ENCODE data around the gene SLC24A3.

Gene SLC24A3

GRCh38 chr20:19431316-19431700 is 218.9 kb downstream of the SLC24A3 start:
- DNase-seq = no peak

DNA sequence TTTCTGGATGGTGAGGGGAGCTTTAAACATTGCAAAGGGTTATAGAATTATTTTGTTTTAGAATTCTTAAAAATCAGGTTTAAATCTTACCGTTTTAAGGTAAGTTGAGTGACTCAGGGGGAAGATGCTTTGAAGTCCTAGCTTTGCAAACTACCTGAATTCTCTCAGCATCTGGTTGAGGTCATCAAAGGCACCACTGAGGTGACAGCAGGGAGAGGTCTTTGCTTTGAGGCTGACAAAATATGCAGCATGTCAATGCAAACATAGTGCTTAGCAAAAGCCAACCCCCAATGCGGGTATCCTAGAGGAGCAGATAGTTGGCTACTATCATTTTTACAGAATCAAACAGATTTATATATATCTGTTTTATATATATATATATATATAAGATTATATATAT is 219.5 kb downstream of the SLC24A3 start:
- no peak for DNase-seq

- no peak for DNase-seq
Measured at GRCh38 chr20:19433371-19434350, 221.2 kb downstream of the SLC24A3 start.

- DNase-seq = no peak
Measured at GRCh38 chr20:19435316-19435715, 222.9 kb downstream of the SLC24A3 start.

GRCh38 chr20:19435821-19436220 is 223.4 kb downstream of the SLC24A3 start:
- no peak for DNase-seq

- DNase-seq = no peak
Measured at GRCh38 chr20:19438488-19438887, 226.0 kb downstream of the SLC24A3 start.

DNA sequence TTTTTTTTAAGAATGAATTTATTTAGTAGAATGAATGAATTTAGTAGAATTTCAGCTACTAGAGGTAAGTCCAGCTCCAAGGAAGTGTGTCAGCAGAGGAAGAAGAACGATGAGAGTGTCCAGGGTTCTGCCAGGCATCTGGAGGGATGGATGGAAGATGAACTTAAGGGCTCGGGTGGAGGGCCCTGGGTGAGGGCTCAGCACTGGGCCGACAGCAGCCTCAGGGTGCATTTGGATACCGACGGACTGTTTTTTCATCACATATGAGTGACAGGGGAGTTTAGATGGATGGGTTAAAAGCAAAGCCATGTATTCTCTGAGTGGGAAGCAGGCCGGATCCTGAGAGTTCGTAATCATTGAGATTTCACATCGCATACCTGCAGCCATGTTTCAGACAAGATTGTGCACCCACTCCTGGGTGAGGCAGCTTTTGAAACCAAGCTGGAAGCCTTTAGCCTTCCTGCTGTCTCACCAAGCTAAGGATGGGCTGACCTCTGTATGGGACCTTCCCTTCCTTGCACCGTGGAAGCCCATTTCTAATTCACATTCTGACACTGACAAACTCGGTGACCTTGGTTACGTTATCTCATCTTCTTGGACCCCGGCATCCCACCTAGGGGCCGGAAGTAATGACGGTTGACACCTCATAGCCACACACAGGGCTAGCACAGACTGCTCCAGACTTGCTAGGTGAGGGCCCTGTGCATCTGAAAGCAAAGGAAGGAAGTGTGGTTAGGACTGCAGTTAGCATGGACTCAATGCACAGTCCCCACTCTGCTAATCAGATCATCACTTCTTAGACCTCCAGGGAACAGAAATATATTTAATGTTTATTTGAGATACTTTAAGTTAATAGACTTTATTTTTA is 228.5 kb downstream of the SLC24A3 start:
- DNase-seq = no peak

DNA sequence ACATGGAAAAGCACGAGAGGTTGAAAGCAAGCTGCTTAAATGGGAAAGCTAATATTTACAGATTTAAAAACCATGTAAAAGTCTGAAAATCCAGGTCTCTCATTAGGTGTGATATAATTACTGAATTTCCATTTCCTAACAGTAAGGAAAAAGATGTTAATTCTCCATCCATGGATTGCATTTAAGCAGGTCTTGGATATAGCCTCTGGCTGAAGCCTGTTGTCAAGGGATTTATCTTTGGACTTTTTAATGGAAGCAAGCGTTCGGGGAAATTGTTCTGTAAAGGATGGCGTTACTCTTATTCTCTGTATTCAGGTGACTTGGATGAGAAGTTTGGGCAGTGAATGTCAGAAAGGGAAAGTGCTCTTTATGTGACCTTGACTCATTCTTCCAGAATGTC is 233.8 kb downstream of the SLC24A3 start:
- no peak for DNase-seq

GRCh38 chr20:19448632-19449031 is 236.2 kb downstream of the SLC24A3 start:
- no peak for DNase-seq

GRCh38 chr20:19449051-19449450 is 236.6 kb downstream of the SLC24A3 start:
- no peak for DNase-seq

DNA sequence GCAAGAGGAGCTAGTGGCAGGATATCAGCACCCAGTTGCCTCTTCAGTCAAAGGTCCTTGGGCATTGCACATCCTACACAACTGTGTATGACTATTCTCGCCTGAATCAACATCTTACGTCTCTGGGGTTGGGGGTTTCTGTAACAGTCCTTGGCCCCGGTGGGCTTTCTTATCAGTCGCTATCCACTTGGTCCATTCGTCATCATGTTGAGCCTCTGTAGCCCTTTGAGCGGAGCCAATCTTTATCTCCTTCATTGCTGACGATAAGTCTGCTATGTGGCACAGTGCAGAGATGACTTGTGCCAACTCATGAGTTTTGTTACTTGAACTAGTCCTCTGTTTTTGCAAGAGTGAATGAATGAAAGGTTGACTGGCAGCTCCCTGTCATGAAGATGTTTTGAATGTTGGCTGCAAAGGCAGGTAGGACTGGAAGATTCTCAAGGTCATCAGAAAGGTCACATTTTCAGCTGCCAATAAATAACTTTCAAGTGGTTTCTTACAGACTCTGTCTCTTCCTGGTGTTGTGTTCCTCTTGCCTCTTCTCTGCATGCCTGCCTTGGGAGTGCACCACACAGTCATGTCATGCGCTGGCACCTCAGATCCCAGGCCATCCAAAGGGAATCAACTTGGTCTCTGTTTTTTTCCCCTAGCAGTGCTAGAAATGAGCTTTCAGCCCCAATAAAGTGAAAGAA is 238.9 kb downstream of the SLC24A3 start:
- no peak for DNase-seq

DNA sequence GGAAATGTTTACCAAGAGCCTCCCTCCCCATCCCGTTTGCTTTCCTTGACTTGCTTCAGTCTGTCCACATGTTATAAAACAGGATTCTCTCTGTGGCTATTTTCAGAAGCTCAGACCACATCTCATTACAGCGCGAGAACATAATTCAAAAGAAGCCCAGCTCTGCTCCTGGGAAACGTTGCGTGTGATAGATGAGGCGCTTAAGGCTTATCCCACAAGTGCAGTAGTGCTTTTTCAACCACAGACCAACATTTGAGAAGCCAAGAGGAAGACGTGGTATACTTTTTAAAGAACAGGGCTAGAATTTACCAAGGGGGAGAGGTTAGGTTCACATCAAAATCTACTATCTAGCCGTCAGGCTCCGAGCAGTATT is 239.5 kb downstream of the SLC24A3 start:
- no peak for DNase-seq

DNA sequence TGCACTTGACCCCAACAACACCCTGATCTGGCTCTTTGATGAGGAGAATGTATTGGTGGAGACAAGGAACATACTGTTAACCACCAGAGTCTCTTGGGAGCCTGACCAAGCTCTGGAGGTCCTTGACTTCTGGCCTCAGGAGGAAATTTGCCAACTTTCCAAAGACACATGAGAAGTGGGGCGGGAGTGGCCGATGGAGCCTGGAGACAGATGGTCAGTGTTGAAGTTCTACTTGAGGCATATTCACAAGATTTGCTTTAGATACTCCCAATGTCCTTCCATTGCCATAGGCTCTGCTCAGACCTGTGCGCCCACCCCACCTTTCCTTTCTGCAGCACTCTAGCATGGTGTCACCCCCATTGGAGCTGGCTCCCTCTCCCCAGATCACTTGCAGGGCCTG is 241.0 kb downstream of the SLC24A3 start:
- DNase-seq = no peak

- DNase-seq = no peak
Measured at GRCh38 chr20:19453862-19454261, 241.4 kb downstream of the SLC24A3 start.

DNA sequence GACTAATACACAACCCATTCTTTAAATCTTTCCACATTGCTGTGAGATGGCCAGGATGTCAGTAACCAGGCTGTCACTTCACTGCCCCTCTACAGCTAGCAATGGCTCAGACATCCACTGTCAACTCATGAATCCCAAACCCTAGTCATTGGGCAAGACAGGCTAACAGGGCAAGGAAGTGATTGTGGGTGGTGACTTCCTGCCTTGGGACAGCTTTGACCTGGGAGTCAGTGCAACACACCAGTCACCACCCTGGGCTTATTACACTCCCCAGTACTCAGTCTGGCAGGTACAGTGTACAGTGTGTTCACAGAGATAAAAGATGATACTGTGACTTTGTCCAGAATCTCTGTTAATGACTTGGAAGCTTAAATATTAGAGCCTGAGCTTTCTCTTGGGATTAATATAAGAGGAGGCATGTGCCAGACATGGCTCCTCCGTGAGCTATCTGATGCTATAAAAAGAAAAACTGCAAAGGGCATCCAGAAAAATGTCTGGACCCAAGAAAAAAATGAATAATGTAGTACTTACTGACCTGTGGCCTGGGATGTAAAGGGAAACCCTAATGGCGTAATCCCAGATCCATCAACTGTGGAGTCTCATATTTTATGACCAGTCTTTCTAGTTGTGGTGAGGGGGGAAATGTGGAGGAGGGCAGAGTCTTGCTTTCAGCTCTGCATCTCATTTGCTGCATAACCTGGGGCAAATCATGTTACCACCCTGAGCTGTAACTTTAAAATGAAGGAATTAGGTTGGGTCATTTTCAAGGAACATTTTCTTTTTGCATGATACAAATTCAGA is 244.4 kb downstream of the SLC24A3 start:
- no peak for DNase-seq

DNA sequence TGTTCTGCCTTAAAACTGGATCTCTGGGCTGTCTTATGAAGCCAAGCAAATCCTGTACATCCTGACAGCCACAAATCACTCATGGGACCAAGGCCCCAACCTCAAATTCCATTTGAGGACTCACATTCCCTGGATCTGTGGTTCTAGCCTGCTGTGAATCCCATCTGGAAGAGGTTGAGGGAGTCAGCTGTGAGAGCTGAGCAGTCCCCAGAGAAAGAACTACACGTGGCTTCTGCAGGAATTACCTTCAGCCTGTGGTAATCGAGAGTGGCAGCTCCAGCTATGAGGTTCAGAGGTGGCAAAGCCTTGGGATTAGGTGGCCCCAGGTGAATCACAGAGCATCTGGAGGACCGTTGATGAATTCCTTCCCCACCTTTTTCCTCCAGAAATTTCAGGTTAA is 245.2 kb downstream of the SLC24A3 start:
- no peak for DNase-seq

DNA sequence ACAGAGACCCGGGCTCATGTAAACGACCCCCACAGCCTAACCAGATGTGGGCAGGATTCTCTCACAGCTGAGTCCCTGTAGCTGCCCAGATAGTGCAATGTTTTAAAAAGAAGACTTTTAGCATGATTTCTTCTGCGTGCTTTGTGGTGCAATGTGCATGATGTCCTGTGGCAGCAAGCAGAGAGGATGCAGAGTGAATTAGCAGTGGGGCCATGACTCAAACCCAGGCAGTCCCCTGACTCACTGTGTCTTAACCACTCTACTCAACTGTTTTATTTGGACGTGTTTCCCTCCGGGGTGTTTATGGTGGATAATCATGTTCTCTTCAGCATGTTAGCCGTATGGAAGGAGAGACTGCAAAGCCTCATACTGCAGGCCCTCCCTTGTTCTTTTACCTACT is 247.9 kb downstream of the SLC24A3 start:
- DNase-seq = no peak

DNA sequence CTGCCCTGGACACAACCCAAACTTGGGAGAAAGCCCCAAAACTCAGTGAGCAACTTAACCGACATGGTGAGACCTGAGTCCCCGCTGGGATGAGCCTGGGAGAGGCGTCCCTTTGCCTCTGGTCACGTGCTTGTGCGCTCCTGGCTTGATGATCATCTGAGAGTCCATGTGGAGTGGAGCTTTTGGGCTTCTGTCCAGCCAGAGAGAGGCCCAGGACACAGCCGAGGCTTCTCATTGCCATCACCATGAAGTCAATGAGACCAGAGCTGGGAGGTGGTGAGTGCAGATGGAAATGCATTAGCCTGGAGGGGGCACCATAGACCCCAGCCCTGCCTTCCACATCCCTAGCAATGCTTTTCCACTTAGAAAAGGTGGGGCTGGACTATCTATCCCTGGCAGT is 250.0 kb downstream of the SLC24A3 start:
- DNase-seq = no peak

DNA sequence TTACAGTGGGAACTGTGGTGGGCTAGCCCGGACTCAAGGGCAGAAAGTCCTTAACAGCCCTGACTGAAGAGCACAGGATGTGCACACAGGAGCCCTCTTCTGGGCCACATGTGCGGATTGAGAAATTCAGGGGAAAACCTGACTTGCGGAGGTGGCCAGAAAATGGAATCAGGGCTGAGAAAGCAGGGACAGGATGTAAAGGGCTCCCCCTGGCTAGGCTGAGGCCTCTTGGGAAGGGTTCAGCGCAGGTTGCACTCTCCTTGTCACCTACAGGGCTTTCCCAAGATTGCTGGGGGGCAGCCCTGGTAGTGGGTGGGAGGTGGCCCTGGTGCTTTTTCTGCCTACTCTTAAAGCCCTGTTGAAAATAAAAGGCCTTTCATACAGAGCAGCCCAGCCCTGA is 251.2 kb downstream of the SLC24A3 start:
- no peak for DNase-seq

DNA sequence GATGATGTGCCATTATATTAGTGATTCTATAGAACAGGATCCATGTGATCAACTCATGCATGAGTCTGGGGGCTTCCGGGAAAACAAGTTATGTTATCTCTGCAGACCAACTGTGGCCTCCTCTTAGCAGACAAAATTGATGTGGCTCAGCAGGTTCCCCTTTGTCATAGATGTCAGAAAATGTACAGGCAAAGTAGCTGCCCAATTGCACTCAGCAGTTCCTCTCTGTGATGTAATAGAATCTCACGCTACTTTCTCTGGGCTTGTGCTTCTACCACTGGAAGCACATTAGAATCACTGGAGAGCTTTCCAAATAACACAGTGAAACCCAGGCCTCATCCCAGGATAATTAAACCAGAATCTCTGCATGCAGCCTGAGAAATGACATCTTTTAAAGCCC is 253.1 kb downstream of the SLC24A3 start:
- DNase-seq = no peak

DNA sequence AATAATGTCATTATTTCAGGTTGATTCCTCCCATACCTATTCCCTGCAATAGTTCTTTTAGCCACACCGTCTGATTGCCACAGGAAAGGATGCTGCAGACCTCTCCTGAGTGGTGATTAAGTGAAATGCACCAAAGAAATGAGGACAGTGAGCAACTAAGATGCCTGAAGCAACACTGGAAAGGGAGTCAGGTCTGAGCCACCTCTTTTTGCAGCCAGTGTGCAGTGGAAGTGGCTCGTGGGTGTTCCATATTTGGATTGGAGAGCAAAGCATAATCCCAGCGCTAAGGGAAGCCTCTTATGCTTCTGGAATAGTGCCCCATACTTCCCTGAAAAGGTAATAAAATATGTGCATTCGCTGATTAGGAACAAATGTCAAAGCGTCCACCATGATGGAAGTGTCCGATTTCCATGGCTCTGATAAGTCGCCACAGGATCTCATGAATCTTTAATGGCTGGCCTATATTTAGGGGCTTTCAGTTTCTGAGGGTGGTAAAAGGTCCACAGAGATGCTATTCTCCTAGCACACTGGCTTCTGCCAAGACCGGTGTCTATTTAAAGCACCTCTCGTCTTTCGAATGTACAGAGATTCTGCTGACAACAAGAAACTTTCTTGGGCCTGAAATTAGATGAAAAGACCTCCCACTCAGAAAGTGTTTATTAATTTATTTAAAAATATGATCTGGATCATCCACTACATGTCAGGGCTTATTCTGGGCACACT is 253.9 kb downstream of the SLC24A3 start:
- no peak for DNase-seq

Data from T-helper 9 cell (primary cell).